B cell (primary cell): ENCODE data around the gene TKT.

Experiments
- EZH2 ChIP-seq: IDR thresholded peaks from 2 replicates; pipeline ENCODE4 v1.6.1; 2012; ENCODE audit warnings: borderline replicate concordance, low read depth, mild to moderate bottlenecking, moderate library complexity, low read length; ENCODE audit not compliant: insufficient read depth, poor library complexity, severe bottlenecking
- TF ChIP-seq, protein P1 (sequence below): fragments of 200-600 bp; IDR thresholded peaks from one replicate; pipeline ENCODE4 v1.8.0; 2022; ENCODE audit warnings: antibody characterized with exemption, mild to moderate bottlenecking

DNA sequence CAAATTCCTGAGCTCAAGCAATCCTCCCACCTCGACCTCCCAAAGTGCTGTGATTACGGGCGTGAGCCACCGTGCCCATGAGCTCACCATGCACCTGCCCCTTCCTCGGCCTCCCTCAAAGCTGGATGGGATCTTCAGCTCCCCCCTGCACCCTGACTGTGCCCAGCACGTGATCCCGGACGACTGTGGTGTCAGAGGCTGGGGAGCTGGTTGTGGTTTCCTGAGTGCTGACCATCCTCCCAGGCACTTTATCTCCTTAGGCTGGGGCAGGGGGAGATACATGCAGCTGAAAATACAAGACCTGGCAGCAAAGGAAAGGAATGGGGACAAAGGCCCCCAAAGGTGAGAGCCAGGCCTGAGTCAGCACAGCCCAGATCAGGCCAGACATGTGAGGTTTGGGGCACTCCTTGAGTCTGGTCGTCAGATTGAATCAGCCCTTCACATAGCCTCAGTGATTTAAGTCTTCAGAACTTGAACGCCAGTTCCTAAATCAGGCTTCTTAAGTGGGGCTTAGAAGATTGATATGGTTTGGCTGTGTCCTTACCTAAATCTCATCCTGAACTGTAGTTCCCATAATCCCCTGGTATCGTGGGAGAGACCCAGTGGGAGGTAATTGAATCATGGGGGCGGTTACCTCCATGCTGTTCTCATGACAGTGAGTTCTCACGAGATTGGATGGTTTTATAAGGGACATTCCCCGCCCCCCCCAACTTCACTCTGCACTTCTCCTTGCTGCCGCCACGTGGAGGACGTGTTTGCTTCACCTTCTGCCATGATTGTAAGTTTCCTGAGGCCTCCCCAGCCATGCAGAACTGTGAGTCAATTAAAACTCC lies 59.0 kb downstream of the TKT start:
- TF ChIP-seq, protein P1, sequence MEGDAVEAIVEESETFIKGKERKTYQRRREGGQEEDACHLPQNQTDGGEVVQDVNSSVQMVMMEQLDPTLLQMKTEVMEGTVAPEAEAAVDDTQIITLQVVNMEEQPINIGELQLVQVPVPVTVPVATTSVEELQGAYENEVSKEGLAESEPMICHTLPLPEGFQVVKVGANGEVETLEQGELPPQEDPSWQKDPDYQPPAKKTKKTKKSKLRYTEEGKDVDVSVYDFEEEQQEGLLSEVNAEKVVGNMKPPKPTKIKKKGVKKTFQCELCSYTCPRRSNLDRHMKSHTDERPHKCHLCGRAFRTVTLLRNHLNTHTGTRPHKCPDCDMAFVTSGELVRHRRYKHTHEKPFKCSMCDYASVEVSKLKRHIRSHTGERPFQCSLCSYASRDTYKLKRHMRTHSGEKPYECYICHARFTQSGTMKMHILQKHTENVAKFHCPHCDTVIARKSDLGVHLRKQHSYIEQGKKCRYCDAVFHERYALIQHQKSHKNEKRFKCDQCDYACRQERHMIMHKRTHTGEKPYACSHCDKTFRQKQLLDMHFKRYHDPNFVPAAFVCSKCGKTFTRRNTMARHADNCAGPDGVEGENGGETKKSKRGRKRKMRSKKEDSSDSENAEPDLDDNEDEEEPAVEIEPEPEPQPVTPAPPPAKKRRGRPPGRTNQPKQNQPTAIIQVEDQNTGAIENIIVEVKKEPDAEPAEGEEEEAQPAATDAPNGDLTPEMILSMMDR, result peak; percentile 40
- no peak for TF ChIP-seq EZH2
